ENCODE data around the gene NBPF3.

- TF ChIP-seq YY1 (IDR thresholded peaks at IDR 0.05; ENCODE audit: insufficient read depth, insufficient read length) (no peak), ZNF274 (IDR thresholded peaks at IDR 0.05; ENCODE audit: low read depth, low read length) (no peak), SUZ12 (IDR thresholded peaks at IDR 0.05; ENCODE audit: extremely low read depth, insufficient read depth, insufficient read length) (no peak)
Observed at GRCh38 chr1:21510885-21511578, 71.1 kb downstream of the NBPF3 start.
